DMS79 (cell line): Measurements from ENCODE around the gene ABL1.
"Not testable (repeated sequence)": the region's sequence is repeated elsewhere in the genome, so short reads cannot be mapped to it uniquely, and the experiment has no call there.

Experiments
- DNase-seq: peaks from one replicate; lab custom pipeline; 2025; lab: John Stamatoyannopoulos, UW

The ABL1 gene

DNA sequence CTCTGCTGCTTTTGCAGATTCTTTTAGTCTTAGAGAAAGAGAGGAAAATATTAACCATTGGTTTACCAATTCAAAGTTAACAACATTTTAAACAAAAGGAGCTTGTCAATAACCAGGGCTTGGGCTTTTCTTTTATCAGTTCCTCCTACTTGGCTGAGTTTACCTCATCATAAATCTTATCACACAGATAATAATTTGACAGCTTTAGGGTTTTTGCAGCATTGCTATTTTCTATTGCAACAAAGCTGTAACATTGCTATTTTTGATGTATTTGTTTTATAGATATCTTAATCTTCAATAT lies 9.8 kb upstream of the ABL1 start:
- DNase-seq = no peak

DNA sequence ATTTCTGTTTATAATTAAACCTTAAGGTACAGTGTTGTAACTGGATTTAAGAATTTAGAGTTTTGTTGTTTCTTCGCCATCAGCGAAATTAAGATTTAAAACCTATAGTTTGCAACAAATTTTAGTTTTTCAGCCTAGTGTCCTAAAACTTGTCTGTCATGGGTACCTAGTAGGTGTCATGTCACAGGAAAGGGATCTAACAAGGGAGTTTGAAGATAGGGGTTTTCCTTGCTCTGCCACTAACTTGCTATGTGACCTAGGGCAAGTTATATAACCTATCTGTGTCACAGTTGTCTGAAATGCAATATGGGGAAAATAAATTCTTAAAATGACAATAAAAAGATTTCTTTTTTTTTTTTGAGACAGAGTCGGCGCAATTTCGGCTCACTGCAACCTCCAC lies 9.2 kb upstream of the ABL1 start:
- DNase-seq = no peak

DNA sequence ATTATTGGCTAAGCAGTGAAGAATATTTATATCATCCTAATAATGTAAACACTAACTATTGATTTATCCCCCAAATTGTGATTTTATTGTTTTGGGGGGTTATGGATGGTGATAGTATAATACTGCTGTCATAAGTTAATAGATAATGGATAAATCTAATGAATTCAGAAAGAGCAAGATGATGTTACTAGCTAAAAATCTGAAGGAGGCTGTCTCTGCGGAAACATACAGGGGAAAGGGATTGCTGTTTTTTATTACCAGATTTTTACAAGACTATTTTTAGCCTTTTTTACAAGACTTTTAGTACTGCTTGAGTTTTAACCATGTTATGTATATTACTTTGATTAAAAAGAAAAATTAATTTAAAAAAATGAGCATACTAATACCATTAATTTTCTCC lies 5.3 kb upstream of the ABL1 start:
- DNase-seq = no peak

DNA sequence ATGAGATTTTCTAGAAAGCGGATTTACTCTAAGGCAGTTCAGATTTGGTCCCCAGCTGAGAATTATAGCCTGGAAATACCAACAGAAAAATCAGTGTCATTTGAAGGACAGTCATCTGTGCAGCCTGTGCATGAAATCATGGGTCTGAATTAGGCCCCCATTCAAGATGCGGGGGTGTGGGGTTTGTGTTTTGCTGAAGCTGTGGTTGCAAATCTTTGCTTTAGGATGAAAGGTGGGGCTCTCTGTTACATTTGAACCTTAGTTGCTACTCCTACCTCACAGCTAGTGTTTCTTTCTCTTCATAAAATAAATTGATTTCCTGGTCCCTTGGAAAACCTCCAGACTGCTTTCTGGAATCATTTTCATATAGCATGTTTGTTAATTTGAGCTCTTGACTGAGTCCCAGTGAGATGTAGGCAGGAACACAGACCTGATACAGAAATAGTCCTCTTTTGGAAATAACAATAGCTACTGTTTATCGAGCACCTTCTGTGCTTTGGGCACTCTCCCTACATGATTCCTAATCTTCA lies 4.8 kb upstream of the ABL1 start:
- DNase-seq = no peak

DNA sequence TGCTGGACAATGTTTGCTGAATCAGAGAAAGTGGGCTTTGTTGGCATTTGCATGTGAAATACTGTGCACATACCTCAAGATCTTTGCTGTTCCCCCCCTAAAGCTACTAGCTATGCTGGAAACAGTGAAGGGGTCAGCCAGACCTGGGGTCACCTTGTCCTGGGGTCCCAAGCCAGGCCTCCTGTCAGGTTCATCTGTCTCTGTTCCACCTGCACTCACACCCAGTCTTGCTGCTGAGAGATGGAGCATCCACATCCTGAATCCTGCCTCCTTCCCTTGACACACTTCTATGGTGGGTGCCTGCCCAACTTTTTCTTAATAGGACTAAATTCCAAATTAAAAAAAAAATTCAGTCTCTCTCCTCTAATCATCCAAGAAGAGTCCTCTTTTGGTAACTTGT lies 4.0 kb upstream of the ABL1 start:
- DNase-seq = no peak

DNA sequence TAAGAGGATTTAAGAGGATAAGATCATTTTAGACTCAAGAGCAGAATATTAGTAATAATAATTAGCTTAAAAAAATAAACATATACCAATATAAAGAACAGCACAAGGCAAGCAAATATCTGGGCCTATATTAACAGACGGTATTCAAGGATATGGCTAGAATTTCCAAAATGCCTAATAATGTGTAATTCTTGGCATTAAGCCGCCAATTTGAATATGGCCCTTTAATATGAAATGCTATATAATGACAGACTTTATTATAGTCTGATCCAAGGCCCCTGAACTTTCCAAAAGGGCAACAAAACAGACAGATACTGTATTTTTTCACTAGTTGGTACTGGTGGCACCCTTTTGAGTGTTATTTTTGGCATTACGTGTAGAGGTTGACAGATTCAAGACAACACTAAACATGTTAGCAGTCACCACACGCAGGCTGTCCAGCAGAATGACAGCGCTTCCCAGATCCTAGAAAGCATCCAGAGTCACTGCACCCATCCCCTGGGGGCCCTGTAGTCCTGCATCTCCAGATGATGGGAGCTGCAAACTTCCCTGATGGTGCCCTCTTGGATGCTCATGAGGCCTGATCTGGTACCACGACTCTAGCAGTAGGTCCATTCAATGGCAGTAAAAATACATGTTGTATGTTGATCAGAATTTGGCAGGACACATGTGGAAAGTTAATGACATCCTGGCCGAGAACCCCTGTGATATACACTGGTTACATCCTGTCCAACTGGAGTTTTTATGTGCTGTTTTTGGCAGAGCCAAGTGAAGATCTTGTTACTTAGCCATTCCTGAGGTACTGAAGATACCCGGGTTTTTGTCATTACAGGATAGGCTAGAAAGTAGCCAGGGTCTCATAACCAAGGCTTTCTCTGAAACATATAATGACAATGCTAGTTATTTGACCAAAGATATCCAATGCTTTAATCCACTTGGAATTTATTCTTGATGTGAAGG lies 1.7 kb upstream of the ABL1 start:
- DNase-seq = no peak

DNA sequence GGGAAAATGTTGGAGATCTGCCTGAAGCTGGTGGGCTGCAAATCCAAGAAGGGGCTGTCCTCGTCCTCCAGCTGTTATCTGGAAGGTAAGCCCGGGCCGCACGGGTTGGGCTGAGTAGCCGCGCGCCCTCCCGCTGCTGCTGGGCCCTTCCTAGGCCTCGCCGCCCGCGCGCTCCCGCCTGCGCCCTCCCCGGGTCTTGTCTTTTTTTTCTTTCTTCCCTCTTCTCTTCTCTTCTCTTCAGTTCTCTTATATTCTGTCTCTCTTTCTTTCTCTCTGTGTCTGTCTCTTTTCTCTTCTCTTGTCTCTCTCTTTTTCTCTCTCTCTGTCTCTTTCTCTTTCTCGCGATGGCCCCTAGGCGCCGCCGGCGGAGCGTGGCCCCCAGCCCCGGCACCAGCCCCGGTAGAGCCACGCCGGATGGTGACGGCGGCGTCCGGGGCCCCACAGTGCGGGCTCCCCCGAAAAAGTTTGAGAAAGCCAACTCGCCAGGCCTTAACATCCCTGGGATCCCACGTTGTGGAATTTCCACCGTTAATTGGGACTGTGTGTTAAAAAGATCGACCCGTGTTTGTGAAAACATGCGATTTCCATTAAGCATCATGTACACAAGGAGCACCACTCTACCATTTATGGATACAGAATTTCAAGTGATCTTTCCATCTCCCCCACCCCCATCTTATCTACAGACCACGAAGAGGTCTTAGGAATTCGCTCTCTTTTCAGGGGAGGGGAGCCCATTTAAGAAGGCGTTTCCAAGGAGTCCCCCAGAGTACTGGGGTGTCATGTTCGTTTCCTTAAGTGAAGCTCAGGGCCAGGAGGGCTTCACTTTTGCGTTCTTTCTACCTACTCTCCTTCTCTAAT lies 616 bp downstream of the ABL1 start:
- peak; percentile 20 for DNase-seq

DNA sequence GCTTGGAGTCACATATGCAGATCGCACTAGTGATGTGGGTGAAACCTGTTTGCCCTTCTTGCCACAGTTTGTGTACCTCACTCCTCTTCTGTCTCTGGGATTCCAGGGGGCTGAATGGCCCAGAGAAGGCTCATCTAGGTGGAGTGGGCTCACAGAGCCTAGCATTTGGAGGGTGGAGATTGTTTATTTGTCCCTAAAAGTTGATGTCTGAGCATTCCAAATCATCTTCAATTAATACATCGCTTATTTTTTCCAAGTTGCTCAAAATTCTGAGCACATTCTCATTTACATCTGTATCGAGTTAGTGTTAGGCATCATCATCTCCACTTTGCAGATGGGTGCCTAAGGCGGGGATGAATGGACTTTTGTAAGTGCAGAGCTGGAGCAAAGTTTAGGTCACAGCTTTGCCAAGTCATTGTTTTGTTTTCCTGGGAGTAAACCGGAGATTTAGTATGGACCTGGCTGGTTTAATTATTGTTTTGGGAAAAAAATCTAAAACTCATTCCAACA lies 2.0 kb downstream of the ABL1 start:
- DNase-seq = no peak

DNA sequence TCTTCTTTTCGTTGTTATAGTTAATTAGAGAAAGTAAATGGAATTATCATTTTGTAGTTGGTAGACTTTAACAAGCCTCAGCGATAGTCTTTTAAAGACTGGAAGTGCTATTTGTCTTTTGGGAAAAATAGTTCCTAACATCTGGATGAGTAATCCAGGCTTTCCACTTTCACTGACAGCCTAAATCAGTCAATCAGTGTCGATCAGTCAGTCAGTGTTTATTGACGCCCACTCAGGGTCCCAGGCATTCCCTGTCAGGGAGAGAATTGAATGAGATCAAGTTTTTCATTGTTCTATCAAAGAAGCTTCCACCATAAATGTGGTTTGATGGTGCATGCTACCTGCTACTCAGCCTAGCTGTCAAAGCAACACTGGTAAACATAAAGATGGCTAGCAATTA lies 2.6 kb downstream of the ABL1 start:
- no peak for DNase-seq

DNA sequence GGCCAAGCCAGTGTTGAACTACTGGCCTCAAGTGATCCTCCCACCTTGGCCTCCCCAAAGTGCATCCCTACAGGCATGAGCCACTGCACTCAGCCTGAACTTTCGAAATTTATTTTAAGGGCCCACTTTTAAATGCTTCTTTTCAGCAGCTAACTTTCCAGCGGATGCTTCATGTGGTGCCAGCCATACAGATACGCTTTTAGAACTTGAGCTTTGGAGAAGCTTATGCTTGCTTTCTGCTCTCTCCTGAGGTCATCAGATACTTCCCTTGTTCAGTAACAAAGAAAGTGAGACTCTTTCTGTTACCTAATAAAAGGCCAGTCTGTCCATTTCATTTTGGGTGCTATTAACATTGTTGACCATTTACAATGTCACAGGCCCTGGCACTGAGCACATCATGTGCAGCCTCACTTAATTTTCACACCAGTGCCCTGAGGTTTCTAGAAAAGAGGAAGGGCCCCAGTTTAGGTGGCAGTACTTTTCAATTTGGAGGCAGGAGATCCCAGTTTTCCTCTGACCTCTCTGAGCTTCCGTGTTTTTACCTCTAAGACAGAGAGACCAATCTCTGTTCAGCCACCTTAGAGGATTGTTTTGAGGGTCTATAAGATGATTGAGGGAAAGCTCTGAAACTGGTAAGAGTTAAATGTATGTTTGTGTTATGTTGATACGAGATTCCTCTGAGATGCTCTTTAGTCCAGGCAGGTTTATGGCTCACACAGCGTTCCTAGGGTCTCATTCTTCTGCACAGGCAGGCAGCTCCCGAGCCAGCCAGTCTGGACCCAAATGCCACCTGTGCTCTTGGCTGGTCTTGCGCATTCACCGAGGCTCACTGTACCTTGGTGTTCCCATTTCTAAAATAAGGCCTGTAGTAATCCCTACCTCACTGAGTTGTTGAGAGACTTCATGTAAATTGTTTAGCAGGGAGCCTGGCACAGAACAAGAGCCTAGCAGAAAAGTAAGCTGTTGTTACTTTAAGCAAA lies 4.4 kb downstream of the ABL1 start:
- DNase-seq = no peak

DNA sequence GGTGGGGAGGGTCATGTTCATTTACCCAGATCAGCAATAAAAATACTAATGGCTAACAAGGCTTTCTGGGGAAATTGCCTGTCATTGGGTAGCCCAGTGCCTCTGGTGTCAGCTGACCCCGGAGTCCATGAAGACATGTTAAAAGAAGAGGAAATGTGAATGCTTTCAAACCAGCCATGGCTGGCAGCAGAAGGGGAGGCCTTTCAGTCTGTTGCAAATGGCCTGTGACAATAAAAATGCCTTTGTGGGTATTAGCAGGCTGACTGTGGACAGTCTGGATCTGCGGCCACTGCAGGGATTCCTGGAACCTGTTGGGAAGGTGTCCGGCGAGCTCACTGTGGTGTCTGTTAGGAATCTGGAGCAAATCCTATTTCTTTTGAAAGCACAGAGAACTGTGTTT lies 7.5 kb downstream of the ABL1 start:
- DNase-seq = no peak

DNA sequence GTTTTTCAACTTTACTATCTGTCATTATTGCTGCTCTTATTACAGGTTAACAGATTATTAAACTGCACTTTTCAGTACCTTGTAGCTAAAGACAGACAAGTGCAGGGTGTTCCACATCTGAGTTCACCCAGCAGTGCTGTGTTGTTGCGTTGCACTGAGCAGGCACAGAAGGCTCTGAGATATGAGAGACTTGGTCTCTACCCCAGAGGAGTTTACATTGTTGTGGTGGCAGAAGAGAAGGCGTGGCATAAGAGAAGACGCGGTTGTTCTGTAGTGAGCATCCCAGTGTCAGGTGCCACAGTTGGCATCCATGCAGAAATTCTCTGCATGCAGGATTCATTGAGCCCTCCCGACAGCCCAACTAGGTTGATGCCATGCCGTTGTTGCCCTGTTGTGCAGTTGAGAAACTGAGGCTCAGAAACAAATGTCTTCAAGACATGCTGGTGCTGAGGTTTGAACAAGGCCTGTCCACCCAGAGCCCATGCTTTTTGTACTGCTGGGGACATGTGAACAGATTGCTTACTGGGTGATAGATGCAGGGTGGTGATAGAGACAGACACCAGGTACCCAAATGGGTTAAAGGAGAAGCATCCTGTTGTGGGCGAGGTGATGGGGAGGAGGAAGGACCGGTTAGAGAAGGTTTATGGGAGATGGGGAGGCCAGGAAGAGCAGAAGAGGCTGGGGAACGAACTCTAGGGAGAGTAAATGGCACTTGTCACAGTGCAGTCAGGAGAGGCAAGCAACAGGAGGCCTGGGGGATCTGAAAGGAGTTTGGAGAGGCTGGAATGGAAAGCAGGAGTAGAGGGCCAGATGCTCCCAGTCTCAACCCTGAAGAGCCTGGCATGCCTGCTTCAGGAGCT lies 8.2 kb downstream of the ABL1 start:
- DNase-seq = no peak

DNA sequence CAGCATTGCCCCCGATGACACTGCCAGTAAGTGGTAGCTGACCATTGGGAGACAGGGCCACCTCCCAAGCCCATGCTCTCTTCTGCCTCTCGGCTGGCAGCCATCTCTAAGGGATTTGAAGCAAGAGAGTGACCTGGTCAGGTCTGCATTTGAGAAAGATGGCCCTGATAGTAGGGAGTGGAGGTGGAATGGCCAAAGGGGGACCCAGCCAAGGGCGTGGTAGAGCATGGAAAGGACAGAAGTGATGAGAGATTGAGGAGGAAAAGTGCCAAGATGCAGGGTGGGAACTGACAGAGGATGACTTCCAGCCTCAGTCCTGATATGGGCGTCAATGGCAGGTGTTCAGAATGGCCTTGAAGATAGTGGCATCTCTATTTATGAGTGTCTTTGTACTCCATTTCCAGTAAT lies 9.0 kb downstream of the ABL1 start:
- DNase-seq = no peak

DNA sequence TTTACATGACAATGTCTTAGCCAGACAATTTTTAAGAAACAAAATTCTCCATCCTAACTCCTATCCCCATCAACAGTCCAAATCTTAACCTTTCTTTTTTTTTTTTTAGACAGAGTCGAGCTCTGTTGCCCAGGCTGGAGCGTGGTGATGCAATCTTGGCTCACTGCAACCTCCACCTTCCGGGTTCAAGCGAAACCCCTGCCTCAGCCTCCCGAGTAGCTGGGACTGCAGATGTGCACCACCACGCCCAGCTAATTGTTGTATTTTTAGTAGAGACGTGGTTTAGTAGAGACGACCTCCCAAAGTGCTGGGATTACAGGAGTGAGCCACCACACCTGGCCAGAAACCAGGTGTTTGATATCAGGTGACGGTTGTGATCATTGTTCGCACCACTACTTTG lies 10.2 kb downstream of the ABL1 start:
- no peak for DNase-seq

DNA sequence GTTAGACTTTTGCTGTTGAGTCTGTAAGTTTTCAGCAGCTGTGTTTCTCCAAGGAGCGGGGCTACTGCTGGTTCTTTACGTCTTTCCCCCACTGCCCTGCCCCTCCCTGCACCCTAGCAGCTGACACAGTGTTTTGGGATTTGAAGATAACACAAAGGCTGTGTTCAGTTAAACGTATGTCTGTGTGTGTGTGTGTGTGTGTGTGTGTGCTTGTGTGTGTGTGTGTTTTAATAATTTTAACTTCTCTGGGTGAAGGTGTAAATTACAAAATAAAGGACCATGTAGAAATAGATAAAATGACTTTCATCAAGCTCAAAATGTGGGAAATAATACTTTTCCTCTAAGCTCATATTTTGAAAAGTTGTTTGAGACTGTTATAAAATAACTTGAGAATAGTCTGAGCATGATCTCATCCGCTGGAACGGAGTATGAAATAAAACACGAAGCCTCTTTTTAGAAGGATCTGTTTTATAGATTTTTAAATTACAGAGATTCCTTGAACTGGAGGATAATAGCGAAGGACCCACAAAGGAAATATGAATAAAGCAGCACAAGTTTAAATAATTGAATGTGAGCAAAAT lies 10.9 kb downstream of the ABL1 start:
- no peak for DNase-seq

DNA sequence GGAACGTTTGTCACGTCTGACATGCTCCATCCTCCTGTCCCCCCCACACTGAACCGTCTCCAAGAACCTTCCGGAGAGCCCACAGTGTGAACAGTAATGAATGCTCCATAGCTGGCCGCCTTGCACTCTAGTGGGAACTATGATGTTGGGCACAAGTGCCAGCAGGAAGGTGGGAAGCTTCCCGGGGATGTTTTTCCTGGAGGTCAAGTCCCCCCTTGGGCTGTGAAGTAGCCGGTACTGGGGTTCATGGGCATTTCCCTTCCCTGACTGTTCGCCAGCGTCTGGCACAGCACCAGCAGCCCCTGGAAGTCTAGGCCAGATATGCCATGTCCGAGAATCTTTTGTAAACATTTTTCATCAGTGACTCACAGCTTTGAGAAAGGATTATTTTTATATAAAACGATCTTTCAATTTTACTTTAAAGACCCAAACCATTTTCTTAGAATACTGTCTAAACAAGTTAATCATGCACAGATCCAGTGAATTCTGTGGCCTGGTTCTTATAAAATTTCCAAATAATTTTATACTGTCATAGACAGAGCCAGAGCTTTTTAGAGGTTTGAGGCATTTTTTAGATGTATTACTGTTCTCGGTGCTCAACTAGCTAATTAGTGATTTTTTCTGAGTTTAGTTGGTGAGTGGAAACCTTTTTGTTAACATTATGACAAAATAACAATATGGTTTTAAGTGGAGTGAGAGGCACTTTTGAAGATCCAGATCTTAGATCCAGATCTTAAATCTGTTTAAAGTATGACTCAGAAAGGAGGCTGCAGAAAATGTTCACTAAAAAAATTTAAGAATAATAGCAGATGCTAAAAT lies 11.6 kb downstream of the ABL1 start:
- DNase-seq = no peak

DNA sequence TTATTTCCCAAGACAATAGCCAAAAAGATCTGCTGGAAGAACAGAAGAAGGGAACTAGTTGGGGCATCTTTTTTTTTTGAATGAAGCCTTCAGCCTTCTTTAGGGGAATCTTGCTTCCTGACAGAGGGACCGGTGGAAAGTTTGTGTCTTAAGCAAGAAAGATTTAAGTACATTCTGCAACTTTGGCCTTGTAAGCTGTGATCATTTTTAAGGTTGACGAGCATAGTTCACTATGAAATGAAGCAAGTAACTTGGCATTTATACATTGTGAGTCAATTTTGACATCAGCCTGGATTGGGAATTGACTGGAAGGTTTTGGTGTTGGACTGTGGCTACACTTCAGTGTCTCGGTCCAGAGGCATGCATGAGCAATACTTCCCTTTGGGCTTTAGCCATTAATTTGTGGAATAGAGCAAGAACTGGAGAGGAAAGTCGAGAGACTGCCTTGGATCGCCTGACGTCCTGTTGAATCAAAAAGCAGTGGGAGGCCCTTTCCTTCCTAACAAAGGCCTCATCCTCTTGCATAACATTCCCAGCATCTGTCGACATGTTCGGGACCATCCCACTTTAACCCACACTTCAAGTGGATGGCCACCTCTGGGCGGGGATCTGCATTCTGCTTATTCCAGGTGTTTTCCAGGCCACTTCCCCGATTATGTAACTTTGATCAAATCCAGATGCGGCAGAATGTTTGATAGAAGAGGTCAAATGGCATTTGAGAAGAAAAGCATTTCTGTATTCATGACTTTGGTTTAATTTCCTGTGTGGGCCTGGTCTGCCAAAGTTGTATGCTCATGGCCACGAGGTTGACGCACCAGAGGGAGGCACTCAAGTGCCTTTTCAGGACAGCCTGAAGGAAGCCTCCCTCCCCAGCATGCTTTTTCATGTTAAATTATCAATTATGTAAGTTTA lies 12.5 kb downstream of the ABL1 start:
- no peak for DNase-seq

DNA sequence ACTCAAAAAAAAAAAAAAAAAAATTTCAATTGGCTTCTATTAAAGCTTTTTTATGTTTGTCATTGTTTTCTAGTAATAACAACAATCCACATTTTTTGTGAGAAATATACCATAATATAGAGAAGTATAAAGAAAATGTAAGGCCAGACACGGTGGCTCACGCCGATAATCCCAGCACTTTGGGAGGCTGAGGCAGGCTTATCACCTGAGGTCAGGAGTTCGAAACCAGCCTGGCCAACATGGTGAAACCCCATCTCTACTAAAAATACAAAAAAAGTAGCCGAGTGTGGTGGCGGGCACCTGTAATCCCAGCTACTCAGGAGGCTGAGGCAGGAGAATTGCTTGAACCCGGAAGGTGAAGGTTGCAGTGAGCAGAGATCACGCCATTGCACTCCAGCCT lies 13.5 kb downstream of the ABL1 start:
- not testable (repeated sequence) for DNase-seq
